Measurements from ENCODE around the gene ZNF423.

Gene ZNF423

DNA sequence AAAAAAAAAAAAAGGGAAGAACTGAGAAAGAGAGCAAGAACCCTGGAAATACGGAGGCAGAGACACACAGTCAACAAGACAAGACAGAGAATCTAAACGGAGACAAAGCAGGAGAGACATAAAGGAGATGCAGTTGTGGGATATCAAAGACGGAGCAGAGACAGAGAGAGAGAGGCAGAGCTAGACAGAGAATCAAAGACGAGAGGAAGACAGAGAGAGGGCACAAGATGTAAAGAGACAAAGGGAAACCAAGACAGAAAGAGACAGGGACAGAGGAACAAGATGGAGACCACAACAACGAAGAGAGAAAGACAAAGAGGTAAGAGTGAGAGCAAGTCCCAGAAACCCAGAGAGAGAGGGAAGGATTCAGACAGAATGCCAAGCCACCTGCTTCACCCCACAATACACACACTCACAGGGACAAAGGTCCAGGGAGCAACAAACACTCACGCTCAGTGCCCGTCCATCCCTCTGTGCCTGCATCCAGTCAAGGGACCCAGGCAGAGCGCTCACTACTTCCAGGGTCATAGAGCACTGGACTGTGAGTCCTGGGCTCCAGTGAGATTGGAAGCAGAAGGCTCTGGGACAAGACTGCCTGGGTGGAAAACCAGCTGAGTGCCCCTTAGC lies 393.4 kb downstream of the ZNF423 start:
- DNase-seq: no peak

DNA sequence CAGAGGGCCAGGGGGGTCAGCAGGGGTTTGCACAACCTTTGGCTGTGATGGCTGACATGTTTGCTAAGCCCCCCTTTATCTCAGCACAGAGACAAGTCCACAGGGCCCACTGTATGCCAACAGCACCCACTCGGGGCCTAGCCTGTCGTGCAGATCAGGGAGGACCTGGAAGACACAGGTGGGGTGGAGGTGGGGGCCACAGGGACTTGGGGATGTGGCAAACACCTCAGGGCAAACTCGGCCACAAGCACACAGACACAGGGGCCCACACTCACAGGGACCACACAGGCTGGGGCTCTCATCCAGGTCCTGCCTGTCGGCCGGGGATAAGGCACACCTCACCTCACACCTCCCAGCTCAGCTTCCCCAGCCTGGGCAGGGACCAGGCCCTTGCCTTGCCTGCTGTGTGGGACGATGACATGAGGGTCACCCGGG lies 394.4 kb downstream of the ZNF423 start:
- DNase-seq: no peak

DNA sequence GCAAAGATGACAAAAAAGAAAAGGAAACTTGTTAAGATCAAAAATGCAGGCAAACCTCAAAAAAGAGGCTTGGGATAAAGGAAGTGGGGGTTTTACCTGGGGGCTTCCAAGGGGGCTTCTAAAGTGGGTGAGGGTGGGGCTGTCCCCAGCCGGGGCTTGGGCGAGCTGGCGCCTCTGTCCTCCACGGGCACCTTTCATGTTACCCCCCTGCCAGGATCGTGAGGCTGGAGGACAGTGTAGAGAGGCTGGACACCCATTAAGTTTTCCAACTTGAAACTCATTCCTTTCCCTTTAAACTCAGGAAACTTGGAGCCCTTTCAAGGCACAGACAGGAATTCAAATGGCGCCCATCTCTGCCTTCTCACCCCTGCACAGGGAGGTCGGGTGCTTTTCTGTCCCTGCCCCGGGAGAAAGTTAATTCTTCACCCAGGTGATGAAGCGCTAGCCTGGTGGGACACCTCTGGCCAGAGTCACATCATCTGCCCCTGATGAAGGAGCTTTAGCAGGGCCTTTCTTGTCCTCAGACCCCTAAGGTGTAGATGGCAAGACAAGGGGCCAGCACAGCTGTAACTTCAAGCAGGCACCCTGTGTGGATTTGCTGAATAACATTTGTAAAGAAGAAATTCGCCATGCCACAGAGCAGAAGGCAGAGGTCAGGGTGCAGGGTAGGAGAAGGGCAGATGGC lies 395.0 kb downstream of the ZNF423 start:
- DNase-seq: no peak

DNA sequence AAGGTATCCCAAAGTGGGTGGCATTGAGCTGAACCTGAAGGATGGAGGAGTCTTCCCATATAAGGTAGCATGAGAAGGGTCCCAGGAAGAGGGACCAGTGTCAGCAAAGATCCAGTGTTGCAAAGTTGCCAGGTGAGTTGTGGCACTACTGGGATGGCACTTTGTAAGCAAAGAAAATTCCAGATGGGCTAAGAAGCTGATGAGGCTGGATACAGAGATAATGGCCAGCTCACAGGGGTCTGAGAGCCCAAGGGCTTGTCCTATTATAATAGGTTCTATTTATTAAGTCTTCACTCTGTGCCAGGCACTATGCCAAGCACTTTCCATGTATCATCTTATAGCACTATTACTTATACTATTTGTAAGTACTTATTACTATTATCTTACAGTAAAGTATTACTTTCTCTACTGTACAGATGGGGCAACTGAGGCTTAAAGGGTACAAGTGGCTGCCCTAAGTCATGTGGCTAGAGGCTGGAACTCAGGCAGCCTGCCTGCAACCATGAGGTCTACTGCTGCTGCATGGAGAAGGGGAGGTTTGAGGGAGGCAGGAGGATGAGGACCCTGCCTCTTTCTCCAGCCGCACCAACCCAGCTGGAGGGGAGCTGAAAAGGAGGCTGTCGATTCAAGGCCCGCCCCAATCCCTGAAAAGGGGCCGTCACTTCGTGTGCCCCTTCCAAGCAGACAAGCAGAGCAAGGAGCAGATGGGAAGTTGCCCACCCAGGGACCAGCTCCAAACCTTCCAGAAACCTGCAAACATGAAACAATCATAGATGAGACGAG lies 395.8 kb downstream of the ZNF423 start:
- no peak for DNase-seq

DNA sequence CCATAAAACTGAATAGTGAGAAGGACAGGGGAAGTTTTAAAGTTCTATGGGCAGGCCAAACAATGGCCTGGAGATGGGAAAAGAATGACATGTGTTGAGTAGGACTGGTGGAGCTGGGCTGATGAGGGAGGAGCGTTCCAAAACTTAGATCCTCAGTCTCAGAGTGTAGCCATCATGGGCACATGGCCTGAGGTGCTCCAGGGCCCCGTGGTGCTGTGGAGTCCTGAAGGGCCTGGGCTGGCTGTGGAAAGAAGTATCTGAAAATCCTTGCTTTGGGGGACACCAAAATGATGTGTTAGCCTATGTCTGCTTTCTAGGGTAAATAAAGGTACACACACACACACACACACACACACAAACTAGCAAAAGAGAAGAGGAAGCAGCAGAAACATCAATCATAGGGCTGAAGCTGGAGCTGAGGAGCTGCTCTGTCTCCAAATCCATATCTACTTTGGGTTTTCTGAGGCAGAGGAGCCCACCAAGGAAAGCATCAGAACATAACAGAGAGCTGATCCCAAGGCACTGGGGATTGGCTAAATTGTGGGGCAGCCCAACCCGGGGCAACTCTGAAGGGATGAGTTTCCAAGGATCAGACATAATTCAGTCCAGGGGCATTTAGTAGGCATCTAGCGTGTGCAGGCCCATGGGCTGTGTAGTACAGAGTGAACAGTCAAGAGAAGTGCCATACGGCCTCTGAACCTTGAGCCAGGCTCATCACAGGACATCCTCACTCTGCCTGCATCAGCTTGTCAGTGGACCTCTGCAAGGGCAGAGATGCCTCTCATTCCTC lies 397.1 kb downstream of the ZNF423 start:
- DNase-seq: no peak

DNA sequence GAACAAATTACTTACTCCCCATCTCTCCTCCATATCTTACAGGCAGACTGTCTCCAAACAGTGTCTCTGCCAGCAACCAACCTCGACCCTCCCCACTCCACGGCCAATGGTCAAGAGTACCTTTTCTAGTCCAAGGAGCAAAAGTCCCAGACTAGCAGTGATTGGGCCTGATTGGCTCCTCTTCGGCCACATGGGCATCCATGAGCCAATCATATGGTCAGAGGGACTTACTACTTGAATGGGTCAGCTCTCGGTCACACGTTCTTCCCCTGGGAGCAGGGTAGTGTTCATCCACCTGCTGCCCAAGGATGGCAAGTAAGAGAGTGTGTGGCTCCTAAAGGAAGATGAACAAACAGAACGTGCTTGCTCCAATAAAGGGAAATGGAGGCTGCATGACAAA lies 397.7 kb downstream of the ZNF423 start:
- DNase-seq: no peak

DNA sequence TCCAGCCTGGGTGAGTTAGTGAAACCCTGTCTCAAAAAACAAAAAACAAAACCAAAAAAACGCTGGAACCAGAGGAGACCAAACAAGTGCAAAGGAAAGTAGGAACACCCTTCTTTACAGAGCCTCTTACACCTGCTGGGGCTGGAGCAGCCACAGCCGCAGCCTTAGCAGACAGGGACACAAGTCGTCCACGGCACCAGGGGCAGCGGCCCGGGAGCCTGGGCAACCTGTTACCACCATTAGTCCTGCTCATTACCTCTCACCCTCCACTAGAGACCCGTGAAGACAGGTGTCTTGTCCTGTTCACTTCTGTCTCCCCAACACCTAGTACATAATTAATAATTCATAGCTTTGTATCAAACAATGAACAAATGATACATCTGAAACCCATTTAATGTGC lies 398.7 kb downstream of the ZNF423 start:
- no peak for DNase-seq

DNA sequence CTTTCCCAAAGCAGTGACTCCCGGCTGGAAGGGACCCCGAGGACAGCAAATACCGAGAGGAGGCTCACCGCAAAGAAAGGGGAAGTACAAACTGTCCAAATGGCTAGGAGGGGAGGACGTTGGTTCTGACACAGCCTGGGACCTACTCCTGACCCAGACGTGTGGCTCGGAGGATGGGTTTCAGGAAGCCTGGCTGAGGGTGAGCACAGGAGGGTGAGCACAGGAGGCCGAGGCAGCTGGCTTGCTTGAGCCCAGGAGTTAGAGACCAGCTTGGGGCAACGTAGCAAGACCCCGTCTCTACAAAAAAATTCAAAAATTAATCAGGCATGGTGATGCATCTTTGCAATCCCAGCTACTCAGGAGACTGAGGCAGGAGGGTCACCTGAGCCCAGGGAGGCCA lies 399.1 kb downstream of the ZNF423 start:
- no peak for DNase-seq

DNA sequence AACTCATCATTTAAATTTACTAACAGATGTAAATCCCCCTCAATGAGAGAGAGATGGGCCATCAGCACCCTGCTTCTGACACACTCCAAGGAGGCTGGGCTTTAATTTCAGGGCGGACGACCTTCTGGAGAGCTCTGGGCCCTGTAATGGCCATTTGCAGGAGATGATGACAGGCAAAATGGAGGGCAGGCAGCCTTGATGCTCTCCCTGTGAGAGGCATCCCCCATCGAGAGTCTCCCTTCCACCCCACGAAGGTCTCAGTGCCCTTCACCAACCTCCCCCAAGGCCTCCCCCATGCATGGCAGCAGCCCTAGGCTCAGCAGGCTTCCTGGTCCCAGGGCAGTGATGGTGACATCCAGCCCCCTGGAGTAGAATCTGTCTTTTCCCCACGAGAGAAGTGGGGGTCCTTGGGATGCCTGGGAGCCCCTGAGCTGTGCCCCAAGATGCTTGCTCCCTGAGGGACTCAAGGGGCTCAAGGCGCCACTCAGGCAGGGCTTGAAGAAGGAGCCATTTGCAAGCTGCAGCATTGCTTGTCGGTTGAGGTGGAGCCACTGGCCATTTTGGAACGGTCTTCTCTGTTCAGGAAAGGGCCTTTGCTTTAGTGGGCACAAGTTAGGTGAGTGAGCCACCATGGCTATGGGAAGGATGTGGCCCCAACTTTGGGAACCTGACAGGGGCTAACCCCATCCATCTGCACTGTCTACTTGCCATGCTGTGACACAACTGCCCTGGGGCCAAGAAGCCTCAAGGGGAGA lies 399.7 kb downstream of the ZNF423 start:
- DNase-seq: no peak

DNA sequence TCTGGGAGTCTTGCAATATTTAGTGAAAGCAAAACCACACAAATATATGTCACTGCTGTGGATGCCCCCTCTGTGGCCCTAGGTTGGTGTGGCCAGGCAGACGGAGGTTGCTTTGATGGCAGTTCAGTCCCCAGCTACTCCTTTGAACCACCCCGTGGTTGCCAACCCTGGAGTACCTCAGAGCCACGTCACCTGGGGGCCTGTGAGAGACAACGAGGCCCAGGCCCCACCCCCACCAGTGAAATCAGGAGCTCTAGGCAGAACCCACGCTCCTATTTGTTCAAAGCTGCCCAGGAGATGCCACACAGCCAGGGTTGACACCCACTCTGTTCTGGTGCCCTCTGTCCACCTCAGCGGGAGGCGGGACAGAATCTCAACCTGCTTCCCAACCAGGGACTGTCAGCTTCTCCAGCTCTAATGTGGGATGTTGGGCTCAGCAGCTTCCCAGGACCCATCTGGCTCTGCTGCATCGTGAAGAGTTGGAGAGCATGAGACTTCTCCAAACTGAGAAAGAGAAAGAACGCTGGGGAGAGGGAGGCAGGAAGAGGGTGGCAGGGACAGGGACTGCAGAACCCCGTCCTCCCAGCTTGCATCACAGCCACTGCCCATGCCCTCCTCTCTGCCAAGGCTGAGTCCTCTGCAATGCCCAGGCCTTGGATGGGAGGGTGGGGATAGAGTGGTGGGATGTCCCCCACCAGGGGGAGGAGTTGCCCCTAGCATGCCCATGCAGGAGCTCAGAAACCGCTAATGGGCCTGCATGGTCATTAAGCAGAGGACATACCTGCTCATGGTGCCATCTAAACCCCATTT lies 400.5 kb downstream of the ZNF423 start:
- DNase-seq: no peak

DNA sequence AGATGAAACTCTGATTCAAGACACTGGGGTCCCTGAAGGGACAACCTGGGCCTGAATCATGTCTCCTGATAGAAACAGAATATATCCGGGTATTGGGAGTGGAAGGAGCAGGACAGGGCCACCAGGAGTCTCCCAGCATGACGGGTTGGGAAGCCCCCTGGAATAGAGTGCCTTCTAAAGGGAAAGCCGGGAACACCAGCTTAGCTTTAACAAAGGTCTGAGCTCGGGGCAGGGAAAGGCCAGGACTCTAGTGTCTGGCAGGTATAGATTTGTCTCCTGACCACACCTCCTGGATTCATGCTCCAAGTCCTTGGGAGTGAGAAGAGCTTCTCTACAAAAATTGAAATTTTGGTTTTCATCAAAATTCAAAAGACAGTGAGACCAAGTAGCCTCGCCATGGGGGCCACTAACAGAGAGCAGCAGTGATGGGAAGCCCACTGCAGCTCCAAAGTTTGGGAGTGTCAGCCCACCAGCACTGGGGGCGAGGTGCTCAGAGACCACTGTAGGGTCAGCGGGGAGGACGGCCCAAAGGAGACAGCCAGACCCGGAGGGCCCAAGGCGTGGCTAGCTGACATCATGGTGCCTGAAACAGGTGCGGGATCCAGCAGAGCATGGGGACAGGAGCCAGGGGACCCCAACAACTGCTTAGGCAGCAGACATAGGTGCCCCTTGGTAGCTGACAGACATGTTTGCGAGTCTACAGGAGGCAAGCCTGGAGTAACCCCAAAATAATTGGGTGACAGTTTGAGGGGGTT lies 401.3 kb downstream of the ZNF423 start:
- no peak for DNase-seq

DNA sequence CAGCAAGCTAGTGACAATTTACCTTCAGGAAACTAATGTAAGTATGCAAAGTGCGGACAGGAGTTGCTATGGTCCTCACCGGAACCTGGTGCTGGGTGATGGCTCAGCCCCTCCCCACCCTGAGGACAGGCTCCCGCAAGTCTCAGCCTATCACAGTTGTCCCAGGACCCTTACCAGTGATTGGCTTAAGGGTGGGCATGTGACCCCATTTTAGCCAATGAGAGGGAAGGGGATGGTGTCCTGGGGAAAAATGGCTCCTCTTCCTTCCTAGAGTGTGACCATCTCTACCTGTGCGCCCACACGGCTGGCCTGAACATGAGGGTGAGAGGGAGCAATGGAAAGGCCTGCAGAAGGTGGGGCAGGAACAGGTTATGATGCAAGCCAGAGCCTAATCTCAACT lies 401.9 kb downstream of the ZNF423 start:
- DNase-seq: no peak

DNA sequence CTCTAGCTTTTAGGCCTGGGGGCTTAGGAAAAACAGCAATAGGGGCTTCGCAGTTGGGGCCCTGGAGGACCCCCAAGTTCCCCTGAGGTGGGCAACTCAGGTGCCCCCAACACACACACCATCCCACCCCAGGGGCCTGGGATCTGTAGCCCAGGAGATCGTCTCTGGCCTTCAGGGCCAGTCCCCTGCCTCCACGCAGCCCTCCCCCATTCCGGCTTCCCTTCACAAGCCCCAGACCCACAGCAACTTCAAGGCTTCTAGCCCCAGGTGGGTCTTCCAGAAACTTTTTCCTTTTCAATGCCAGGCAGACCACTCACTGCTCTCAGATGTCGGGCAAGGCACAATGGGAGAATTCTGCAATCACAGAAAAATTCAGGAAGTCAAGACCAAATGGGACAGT lies 402.9 kb downstream of the ZNF423 start:
- DNase-seq: no peak

DNA sequence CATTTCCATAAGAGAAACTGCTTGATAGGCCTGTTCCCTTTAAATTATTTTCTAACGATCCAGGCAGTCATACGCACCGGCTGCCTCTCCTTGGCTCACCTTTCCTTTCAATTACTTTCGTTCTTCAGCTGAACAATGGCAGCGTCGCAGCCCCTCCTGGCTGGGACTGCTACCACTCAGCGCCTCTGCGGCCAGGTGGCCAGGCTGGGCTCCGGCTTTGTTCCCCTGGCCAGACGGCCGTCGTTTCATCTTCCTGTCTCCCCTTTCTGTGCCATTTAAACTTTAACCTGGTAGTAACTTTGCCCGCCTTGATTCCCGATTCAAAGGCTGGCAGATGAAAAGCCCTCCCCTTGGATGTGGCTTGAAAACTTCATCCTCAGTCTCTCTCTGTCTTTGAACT lies 403.3 kb downstream of the ZNF423 start:
- peak; percentile 50 for DNase-seq

DNA sequence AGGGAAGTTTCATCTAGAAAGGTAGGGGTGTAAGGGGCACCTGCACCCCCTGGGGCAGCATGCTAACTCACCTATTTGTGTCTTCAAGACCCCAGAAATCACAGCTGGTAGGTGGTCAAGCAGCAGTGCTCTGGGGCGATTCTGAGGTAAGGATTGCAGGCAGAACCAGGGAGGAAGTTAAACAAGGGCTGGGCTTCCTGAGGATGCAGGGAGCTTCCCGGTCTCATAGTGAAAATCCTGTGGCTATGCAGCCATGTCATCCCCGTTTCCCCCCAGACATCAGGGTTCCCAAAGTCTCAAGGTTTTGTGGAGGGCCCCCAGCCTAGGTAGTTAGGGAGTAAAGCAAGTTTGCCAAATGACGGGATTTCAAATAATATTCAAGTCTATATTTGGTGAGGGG lies 403.8 kb downstream of the ZNF423 start:
- no peak for DNase-seq

DNA sequence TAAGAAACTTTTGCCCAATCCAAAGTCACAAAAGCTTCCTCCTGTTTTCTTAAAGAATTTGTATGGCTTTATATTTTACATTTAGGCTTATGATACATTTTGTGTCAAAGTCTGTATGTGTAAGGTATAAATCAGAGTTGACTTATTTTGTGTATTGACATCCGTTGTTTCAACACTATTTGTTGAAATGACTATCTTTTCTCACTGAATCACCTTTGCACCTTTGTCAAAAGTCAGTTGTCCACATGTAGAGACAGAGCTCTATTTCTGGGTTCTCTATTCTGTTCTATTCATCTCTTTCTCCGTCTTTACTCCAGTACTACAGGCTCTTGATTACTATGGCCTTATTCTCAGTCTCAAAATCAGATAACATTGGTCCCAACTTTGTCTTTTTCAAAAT lies 409.1 kb downstream of the ZNF423 start:
- no peak for DNase-seq

DNA sequence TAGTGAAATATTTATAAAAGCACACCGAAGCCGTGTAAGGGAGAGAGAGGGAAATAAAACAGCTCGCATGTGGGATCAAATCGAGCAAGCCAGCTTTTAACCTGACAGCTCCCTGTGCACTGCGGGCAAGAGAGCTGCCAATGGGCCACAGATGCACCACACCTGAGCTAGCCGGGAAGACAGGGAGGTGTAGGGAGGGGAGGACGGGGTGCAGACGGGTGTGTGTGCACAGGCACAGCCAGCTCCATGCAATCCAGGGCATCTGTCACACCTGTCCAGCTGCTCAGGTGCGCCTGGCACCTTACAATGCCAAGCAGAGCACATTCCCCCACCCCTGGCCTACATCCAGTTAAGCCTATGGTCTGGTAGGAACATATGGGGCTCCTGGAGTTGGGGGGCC lies 412.3 kb downstream of the ZNF423 start:
- DNase-seq: no peak

DNA sequence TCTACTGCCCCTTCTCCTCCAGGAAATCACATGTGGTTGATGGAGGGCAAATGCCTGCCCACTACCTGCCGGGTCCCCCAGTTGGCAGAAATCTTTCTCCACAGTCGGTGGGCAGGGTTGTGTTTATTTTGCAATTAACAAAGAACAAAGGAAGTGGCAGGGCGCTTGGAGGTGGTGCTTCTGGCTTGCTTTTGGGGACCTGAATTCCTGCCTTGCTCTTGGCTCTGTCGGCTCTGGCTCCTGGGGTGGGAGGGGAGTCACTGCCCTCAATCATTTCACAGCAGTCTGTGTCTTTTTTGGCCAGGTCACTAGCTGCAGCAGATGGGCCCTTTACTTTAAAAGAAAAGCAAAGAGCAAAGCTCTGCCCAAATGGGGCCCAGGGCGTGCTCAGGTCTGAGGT lies 413.1 kb downstream of the ZNF423 start:
- peak; percentile 46 for DNase-seq

DNA sequence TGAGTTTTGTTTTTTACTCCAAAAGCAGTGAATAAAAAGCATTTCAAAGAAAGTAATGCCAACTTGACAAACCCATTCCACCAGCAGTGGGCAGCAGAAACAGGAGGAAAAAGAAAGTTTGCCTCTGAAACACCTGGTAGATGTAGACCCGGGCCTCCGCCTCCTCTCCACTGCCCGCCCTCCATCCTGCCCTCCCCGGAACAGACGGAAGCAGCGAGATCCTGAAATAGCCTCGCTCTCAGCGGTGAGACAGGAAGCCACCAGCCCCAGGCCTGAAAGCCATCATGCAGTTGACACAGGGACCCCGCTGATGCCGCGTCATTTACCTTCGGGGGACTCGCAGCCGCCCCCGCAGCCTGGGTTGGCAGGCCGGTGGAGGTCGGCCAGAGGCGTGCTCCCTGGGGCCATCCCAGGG lies 414.5 kb downstream of the ZNF423 start:
- DNase-seq: no peak

DNA sequence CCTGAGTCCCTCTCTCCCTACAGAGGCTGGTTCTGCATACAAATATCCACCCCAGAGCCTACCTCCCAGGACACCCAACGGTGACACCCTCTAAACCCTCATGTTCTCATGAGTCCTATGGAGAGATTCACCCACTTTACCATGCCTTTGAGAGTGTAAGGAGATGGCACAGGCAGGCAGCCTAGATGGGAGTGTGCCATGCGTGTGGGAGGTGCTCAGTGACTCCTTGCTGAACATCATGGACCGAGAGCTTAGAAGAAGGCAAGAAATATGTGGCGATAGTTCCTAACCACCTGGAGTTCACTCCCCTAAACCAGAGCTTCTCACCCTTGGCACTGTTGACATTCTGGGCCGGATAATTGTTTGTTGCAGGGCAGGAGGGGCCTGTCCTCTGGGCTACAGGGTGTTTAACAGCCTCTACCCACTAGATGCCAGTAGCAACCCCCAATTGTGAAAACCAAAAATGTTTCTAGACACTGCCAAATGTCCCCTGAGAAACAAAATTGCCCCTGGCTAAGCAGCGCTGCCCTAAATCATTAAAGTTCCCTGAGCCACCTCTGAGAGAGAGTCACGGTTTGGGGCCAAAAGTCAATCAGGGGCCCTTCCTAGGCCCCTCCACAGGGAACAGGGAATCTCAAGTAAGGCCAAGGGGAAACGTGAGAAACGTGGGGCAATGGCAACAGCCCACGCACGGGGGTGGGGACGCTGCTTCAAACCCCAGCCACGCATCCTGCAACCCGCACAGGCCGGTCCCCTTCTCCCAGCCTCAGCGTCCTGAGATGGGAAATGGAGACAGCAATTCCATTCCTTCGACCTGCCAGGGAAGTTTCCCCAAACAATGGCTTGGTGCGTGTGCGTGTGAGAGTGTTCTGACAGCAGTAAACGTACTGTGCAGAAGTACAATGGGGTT lies 415.5 kb downstream of the ZNF423 start:
- no peak for DNase-seq

Data from NCI-H1105 (cell line).